A549 (cell line): ENCODE results near the gene IQCC.

Experiments used
- EP300 ChIP-seq, 2 experiments: fragments of >200 bp; sonication (Bioruptor Twin); formaldehyde crosslinking; IDR thresholded peaks; 2 replicates in 1 of 2; 3 replicates in 1 of 2; pipeline ENCODE4 v1.6.1; 2016 to 2017
- ESRRA ChIP-seq: fragments of 150-350 bp; IDR thresholded peaks from 2 replicates; pipeline ENCODE4 v1.6.1; 2014; ENCODE audit warnings: mild to moderate bottlenecking, low read length, borderline replicate concordance
- HOXA7 ChIP-seq: fragments of 250-450 bp; sonication (Bioruptor Pico); IDR thresholded peaks from 2 replicates; pipeline ENCODE4 v1.5.0; 2020; ENCODE audit warnings: mild to moderate bottlenecking, moderate library complexity
- HOXB5 ChIP-seq: fragments of 250-450 bp; sonication (Bioruptor Pico); IDR thresholded peaks from 2 replicates; pipeline ENCODE4 v1.5.0; 2020; ENCODE audit warnings: mild to moderate bottlenecking, moderate library complexity
- KDM1A ChIP-seq: fragments of 200-600 bp; sonication (generic); IDR thresholded peaks from 2 replicates; pipeline ENCODE4 v1.6.1; 2016; ENCODE audit warnings: low read depth, mild to moderate bottlenecking
- NFE2L2 ChIP-seq: fragments of 150-350 bp; conservative IDR thresholded peaks from 2 replicates; pipeline ENCODE4 v1.6.1; 2014; ENCODE audit warnings: low read length
- RAD21 ChIP-seq, 2 experiments: fragments of >200 bp in 1 of 2; sonication (Bioruptor Twin) in 1 of 2; formaldehyde crosslinking in 1 of 2; IDR thresholded peaks in 1 of 2; conservative IDR thresholded peaks in 1 of 2; 2 replicates in 1 of 2; 3 replicates in 1 of 2; pipeline ENCODE4 v1.6.1; 2012 to 2018; ENCODE audit warnings: inconsistent platforms in 1 of 2
- TF ChIP-seq, protein P1 (sequence below): fragments of >200 bp; sonication (Bioruptor Twin); formaldehyde crosslinking; IDR thresholded peaks from 3 replicates; pipeline ENCODE4 v1.5.1; 2016
- TF ChIP-seq, protein P2 (sequence below): IDR thresholded peaks from 2 replicates; pipeline ENCODE4 v1.6.1; 2012; ENCODE audit warnings: low read depth, borderline replicate concordance

DNA sequence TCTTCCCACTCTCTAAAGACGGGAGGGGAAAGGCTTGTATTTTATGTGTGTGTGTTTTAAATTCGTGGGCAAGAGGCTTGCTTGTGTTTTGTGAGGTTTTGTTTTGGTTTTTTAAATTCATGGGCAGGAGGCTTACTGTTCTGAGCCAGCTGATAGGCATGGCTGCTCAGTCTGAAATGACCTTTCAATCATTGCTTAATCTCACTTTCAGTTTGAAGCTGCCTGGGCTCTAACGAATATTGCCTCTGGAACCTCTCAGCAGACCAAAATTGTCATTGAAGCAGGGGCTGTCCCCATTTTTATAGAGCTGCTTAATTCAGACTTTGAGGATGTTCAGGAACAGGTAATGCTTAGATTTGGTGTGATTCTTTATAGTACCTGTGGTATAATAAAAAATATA, 46.3 kb upstream of the IQCC start:
- TF ChIP-seq ESRRA (no peak), KDM1A (no peak), NFE2L2 (no peak), HOXA7 (no peak), HOXB5 (CRISPR knock-in tag) (no peak), EP300 (IDR thresholded peaks at IDR 0.05) (no peak), RAD21 (conservative IDR thresholded peaks at IDR 0.05 in 1 of 2, IDR thresholded peaks at IDR 0.05 in 1 of 2) (no peak)
- TF ChIP-seq, protein P1, sequence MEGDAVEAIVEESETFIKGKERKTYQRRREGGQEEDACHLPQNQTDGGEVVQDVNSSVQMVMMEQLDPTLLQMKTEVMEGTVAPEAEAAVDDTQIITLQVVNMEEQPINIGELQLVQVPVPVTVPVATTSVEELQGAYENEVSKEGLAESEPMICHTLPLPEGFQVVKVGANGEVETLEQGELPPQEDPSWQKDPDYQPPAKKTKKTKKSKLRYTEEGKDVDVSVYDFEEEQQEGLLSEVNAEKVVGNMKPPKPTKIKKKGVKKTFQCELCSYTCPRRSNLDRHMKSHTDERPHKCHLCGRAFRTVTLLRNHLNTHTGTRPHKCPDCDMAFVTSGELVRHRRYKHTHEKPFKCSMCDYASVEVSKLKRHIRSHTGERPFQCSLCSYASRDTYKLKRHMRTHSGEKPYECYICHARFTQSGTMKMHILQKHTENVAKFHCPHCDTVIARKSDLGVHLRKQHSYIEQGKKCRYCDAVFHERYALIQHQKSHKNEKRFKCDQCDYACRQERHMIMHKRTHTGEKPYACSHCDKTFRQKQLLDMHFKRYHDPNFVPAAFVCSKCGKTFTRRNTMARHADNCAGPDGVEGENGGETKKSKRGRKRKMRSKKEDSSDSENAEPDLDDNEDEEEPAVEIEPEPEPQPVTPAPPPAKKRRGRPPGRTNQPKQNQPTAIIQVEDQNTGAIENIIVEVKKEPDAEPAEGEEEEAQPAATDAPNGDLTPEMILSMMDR = no peak
- TF ChIP-seq, protein P2, sequence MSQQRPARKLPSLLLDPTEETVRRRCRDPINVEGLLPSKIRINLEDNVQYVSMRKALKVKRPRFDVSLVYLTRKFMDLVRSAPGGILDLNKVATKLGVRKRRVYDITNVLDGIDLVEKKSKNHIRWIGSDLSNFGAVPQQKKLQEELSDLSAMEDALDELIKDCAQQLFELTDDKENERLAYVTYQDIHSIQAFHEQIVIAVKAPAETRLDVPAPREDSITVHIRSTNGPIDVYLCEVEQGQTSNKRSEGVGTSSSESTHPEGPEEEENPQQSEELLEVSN = no peak
